Neural cell (in vitro differentiated cells): ENCODE results near the gene TMA7B. TPM values are rescaled to one million over a fixed set of nuclear protein-coding genes. Genes with fewer than 3 reads are reported as not detected.

Experiments
- H2AFZ ChIP-seq: fragments of 200-600, 300-800 bp; sonication (generic), shearing (Covaris generic); 2 replicates; pipeline ENCODE4 v1.6.0; 2014; ENCODE audit warnings: low read depth, mild to moderate bottlenecking, antibody characterized with exemption, low read length, moderate library complexity
- H3F3A ChIP-seq: fragments of 200-600 bp; shearing (Covaris generic); 2 replicates; pipeline ENCODE4 v1.6.1; 2016; ENCODE audit warnings: mild to moderate bottlenecking, moderate library complexity, mixed read lengths, antibody characterized with exemption, low read length; ENCODE audit not compliant: insufficient read depth, poor library complexity, severe bottlenecking
- H3K27ac ChIP-seq: fragments of 200-600, 300-800 bp; sonication (generic), shearing (Covaris generic); 2 replicates; pipeline ENCODE4 v1.5.1; 2014; ENCODE audit warnings: mild to moderate bottlenecking, low read length, moderate library complexity
- H3K27me3 ChIP-seq: fragments of 300-800, 200-600 bp; sonication (generic), shearing (Covaris generic); 2 replicates; pipeline ENCODE4 v1.6.0; 2014; ENCODE audit warnings: mild to moderate bottlenecking, low read depth, low read length, moderate library complexity; ENCODE audit not compliant: insufficient read depth
- H3K36me3 ChIP-seq: fragments of 300-800, 200-600 bp; sonication (generic), shearing (Covaris generic); 2 replicates; pipeline ENCODE4 v1.5.1; 2014; ENCODE audit warnings: mild to moderate bottlenecking, antibody characterized with exemption, low read length, moderate library complexity; ENCODE audit not compliant: insufficient read depth
- H3K4me2 ChIP-seq: fragments of 300-800, 200-600 bp; sonication (generic), shearing (Covaris generic); 2 replicates; pipeline ENCODE4 v1.6.0; 2014; ENCODE audit warnings: mild to moderate bottlenecking, low read length
- H3K4me3 ChIP-seq: fragments of 300-800, 200-600 bp; sonication (generic), shearing (Covaris generic); 2 replicates; pipeline ENCODE4 v1.5.1; 2014; ENCODE audit warnings: mild to moderate bottlenecking, low read length, moderate library complexity
- H3K79me2 ChIP-seq: fragments of 200-600 bp; shearing (Covaris generic); replicated peaks from 2 replicates; pipeline ENCODE4 v1.6.0; 2014; ENCODE audit warnings: mild to moderate bottlenecking, low read length, moderate library complexity; ENCODE audit not compliant: insufficient read depth
- H3K9ac ChIP-seq: fragments of 300-800, 200-600 bp; sonication (generic), shearing (Covaris generic); 2 replicates; pipeline ENCODE4 v1.6.1; 2016; ENCODE audit warnings: mild to moderate bottlenecking, low read length, mixed read lengths
- H3K9me2 ChIP-seq: fragments of 200-600 bp; shearing (Covaris generic); 2 replicates; pipeline ENCODE4 v1.6.1; 2016; ENCODE audit warnings: mild to moderate bottlenecking, low read length, mixed read lengths; ENCODE audit not compliant: insufficient read depth
- H3K9me3 ChIP-seq: fragments of 200-600, 300-800 bp; sonication (generic), shearing (Covaris generic); 2 replicates; pipeline ENCODE4 v1.6.1; 2016; ENCODE audit warnings: mild to moderate bottlenecking, mixed run types, low read length, moderate library complexity, mixed read lengths
- H4K20me1 ChIP-seq: fragments of 200-600 bp; shearing (Covaris generic); 2 replicates; pipeline ENCODE4 v1.6.1; 2016; ENCODE audit warnings: mild to moderate bottlenecking, mixed run types; ENCODE audit not compliant: insufficient read depth
- EP300 ChIP-seq: fragments of 450-650 bp; conservative IDR thresholded peaks from 2 replicates; pipeline ENCODE4 v1.6.1; 2014; ENCODE audit warnings: antibody characterized with exemption, mild to moderate bottlenecking, moderate library complexity; ENCODE audit not compliant: poor library complexity, severe bottlenecking
- EZH2 ChIP-seq: fragments of 200-600, 300-800 bp; shearing (Covaris generic), sonication (generic); IDR thresholded peaks from 2 replicates; pipeline ENCODE4 v1.6.1; 2014; ENCODE audit warnings: antibody characterized with exemption, low read length, borderline replicate concordance, mild to moderate bottlenecking; ENCODE audit not compliant: insufficient read depth, poor library complexity, severe bottlenecking
- MXI1 ChIP-seq: fragments of 450-650 bp; conservative IDR thresholded peaks from 2 replicates; pipeline ENCODE4 v1.6.1; 2014; ENCODE audit warnings: antibody characterized with exemption, mild to moderate bottlenecking; ENCODE audit not compliant: poor library complexity, severe bottlenecking
- POLR2AphosphoS5 ChIP-seq: IDR thresholded peaks from 2 replicates; pipeline ENCODE4 v1.6.1; 2012
- RAD21 ChIP-seq: fragments of 450-650 bp; conservative IDR thresholded peaks from 2 replicates; pipeline ENCODE4 v1.6.1; 2014; ENCODE audit warnings: antibody characterized with exemption, mild to moderate bottlenecking, moderate library complexity
- SMC3 ChIP-seq: fragments of 450-650 bp; conservative IDR thresholded peaks from 2 replicates; pipeline ENCODE4 v1.6.1; 2014; ENCODE audit warnings: antibody characterized with exemption, mild to moderate bottlenecking, moderate library complexity; ENCODE audit not compliant: poor library complexity
- TAF1 ChIP-seq: IDR thresholded peaks from 2 replicates; pipeline ENCODE4 v1.6.1; 2012; ENCODE audit warnings: low read depth
- polyA plus RNA-seq: library from polyadenylated mRNA; depleted of rRNA; stranded (reverse); fragments of >200 nt; gene quantifications from 2 replicates; pipeline ENCODE4 v1.2.3, GENCODE V29; 2014
- TF ChIP-seq, protein P1 (sequence below): IDR thresholded peaks from 2 replicates; pipeline ENCODE4 v1.6.1; 2012; ENCODE audit warnings: borderline replicate concordance
- TF ChIP-seq, protein P2 (sequence below): fragments of 450-650 bp; IDR thresholded peaks from 2 replicates; pipeline ENCODE4 v1.5.1; 2014; ENCODE audit warnings: antibody characterized with exemption, mild to moderate bottlenecking, moderate library complexity; ENCODE audit not compliant: poor library complexity, severe bottlenecking

The TMA7B gene
- polyA plus RNA-seq, 1 donor from 2014 or later, result not detected

GRCh38 chr22:39997421-39997820, 37.2 kb downstream of the TMA7B start:
- H2AFZ ChIP-seq, result no peak overlapping the region
- no peak overlapping the region for H3K9ac ChIP-seq
- no peak overlapping the region for H3K4me3 ChIP-seq
- H3F3A ChIP-seq, result no peaks in the 10 kb centered on the region
- no peaks in the 10 kb centered on the region for H3K79me2 ChIP-seq
- H3K4me2 ChIP-seq, result no peak overlapping the region
- no peak overlapping the region for H3K27ac ChIP-seq
- H3K36me3 ChIP-seq, result no peaks in the 10 kb centered on the region
- H3K9me2 ChIP-seq, result no peaks in the 10 kb centered on the region
- TF ChIP-seq, protein P1, sequence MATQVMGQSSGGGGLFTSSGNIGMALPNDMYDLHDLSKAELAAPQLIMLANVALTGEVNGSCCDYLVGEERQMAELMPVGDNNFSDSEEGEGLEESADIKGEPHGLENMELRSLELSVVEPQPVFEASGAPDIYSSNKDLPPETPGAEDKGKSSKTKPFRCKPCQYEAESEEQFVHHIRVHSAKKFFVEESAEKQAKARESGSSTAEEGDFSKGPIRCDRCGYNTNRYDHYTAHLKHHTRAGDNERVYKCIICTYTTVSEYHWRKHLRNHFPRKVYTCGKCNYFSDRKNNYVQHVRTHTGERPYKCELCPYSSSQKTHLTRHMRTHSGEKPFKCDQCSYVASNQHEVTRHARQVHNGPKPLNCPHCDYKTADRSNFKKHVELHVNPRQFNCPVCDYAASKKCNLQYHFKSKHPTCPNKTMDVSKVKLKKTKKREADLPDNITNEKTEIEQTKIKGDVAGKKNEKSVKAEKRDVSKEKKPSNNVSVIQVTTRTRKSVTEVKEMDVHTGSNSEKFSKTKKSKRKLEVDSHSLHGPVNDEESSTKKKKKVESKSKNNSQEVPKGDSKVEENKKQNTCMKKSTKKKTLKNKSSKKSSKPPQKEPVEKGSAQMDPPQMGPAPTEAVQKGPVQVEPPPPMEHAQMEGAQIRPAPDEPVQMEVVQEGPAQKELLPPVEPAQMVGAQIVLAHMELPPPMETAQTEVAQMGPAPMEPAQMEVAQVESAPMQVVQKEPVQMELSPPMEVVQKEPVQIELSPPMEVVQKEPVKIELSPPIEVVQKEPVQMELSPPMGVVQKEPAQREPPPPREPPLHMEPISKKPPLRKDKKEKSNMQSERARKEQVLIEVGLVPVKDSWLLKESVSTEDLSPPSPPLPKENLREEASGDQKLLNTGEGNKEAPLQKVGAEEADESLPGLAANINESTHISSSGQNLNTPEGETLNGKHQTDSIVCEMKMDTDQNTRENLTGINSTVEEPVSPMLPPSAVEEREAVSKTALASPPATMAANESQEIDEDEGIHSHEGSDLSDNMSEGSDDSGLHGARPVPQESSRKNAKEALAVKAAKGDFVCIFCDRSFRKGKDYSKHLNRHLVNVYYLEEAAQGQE, result no peak
- no peak for TF ChIP-seq SMC3
- TF ChIP-seq POLR2AphosphoS5, result no peak
- TF ChIP-seq, protein P2, sequence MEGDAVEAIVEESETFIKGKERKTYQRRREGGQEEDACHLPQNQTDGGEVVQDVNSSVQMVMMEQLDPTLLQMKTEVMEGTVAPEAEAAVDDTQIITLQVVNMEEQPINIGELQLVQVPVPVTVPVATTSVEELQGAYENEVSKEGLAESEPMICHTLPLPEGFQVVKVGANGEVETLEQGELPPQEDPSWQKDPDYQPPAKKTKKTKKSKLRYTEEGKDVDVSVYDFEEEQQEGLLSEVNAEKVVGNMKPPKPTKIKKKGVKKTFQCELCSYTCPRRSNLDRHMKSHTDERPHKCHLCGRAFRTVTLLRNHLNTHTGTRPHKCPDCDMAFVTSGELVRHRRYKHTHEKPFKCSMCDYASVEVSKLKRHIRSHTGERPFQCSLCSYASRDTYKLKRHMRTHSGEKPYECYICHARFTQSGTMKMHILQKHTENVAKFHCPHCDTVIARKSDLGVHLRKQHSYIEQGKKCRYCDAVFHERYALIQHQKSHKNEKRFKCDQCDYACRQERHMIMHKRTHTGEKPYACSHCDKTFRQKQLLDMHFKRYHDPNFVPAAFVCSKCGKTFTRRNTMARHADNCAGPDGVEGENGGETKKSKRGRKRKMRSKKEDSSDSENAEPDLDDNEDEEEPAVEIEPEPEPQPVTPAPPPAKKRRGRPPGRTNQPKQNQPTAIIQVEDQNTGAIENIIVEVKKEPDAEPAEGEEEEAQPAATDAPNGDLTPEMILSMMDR, result no peak
- no peak for TF ChIP-seq TAF1
- no peak for TF ChIP-seq EP300
- TF ChIP-seq EZH2, result no peak
- no peak for TF ChIP-seq RAD21
- no peak for TF ChIP-seq MXI1
- no peaks in the 10 kb centered on the region for H3K9me3 ChIP-seq
- H3K27me3 ChIP-seq, result peaks cover 29% of the 10 kb centered on the region
- H4K20me1 ChIP-seq, result no peaks in the 10 kb centered on the region

GRCh38 chr22:39997939-39998726, 37.9 kb downstream of the TMA7B start:
- Histone ChIP-seq H3K27ac (no peak overlapping the region), H3K9me2 (no peaks in the 10 kb centered on the region), H3K9me3 (no peaks in the 10 kb centered on the region), H3K27me3 (peaks cover 22% of the 10 kb centered on the region), H4K20me1 (no peaks in the 10 kb centered on the region), H3K4me2 (no peak overlapping the region), H2AFZ (no peak overlapping the region), H3K79me2 (no peaks in the 10 kb centered on the region), H3K4me3 (no peak overlapping the region), H3F3A (no peaks in the 10 kb centered on the region), H3K9ac (no peak overlapping the region), H3K36me3 (no peaks in the 10 kb centered on the region)
- no peak for TF ChIP-seq SMC3
- TF ChIP-seq TAF1, result no peak
- no peak for TF ChIP-seq RAD21
- no peak for TF ChIP-seq POLR2AphosphoS5
- no peak for TF ChIP-seq MXI1
- TF ChIP-seq EZH2, result no peak
- TF ChIP-seq, protein P2, result no peak
